ENCODE results near the gene RNF224.
A peak's percentile ranks its signal among the peaks of the same experiment; 100 is the strongest.

Gene RNF224

GRCh38 chr9:137192448-137192780 is 34.9 kb upstream of the RNF224 start:
- no peak for DNase-seq (ENCODE audit: low read depth)

- no peak for DNase-seq (ENCODE audit: low read depth)
Measured at GRCh38 chr9:137192859-137193258, 34.4 kb upstream of the RNF224 start.

GRCh38 chr9:137193771-137194170 is 33.5 kb upstream of the RNF224 start:
- DNase-seq (ENCODE audit: low read depth), result no peak

GRCh38 chr9:137194388-137194787 is 32.9 kb upstream of the RNF224 start:
- DNase-seq (ENCODE audit: low read depth), result no peak

- DNase-seq (ENCODE audit: low read depth), result no peak
Measured at GRCh38 chr9:137194909-137195308, 32.4 kb upstream of the RNF224 start.

GRCh38 chr9:137195525-137196220 is 31.6 kb upstream of the RNF224 start:
- DNase-seq (ENCODE audit: low read depth), result no peak

- DNase-seq (ENCODE audit: low read depth), result no peak
Measured at GRCh38 chr9:137198051-137198901, 29.0 kb upstream of the RNF224 start.

GRCh38 chr9:137198902-137199283 is 28.4 kb upstream of the RNF224 start:
- no peak for DNase-seq (ENCODE audit: low read depth)

GRCh38 chr9:137199411-137200121 is 27.7 kb upstream of the RNF224 start:
- no peak for DNase-seq (ENCODE audit: low read depth)

GRCh38 chr9:137200311-137201204 is 26.7 kb upstream of the RNF224 start, which contains the start of gene TPRN:
TSS of gene TPRN (minus strand) at chr9:137200741. CDS start at chr9:137200711, 30 bp downstream.
- DNase-seq (ENCODE audit: low read depth), result peak; percentile 97

GRCh38 chr9:137201205-137201868 is 26.0 kb upstream of the RNF224 start:
- no peak for DNase-seq (ENCODE audit: low read depth)

- no peak for DNase-seq (ENCODE audit: low read depth)
Measured at GRCh38 chr9:137202966-137203365, 24.3 kb upstream of the RNF224 start.

- DNase-seq (ENCODE audit: low read depth), result no peak
Measured at GRCh38 chr9:137204731-137205125, 22.6 kb upstream of the RNF224 start.

- DNase-seq (ENCODE audit: low read depth), result peak; percentile 89
Measured at GRCh38 chr9:137205126-137206069, 21.9 kb upstream of the RNF224 start, which contains the start of the genes NDOR1 and TMEM203. TSS of gene NDOR1 (plus strand) at chr9:137205700. CDS start at chr9:137205778, 78 bp downstream. TSS of gene TMEM203 (minus strand) at chr9:137205648. CDS start at chr9:137205414, 234 bp downstream.

- no peak for DNase-seq (ENCODE audit: low read depth)
Measured at GRCh38 chr9:137206602-137207001, 20.7 kb upstream of the RNF224 start.

- no peak for DNase-seq (ENCODE audit: low read depth)
Measured at GRCh38 chr9:137211532-137211931, 15.8 kb upstream of the RNF224 start.

- DNase-seq (ENCODE audit: low read depth), result no peak
Measured at GRCh38 chr9:137212520-137212919, 14.8 kb upstream of the RNF224 start.

GRCh38 chr9:137213160-137214060 is 13.9 kb upstream of the RNF224 start:
- no peak for DNase-seq (ENCODE audit: low read depth)

- no peak for DNase-seq (ENCODE audit: low read depth)
Measured at GRCh38 chr9:137214620-137215019, 12.7 kb upstream of the RNF224 start.
